Head of caudate nucleus (tissue), 42 donors: ENCODE data around the gene MFAP1.
"Not testable (repeated sequence)": the region's sequence is repeated elsewhere in the genome, so short reads cannot be mapped to it uniquely, and the experiment has no call there.

Experiments
- DNase-seq, 42 donors: peaks; one replicate each; pipeline versions ENCODE4 v3.0.0 to v3.0.0-alpha.2; 2020 to 2021; ENCODE audit warnings: mixed read lengths in 7 of 42
- intact Hi-C: fragments of 100-400 bp; cut with DNase I; formaldehyde crosslinking; loops from one replicate; pipeline ENCODE4 v1.15.0; 2022

MFAP1 gene

GRCh38 chr15:43824302-43825246, at the start of gene MFAP1:
TSS of gene MFAP1 (minus strand) at chr15:43824690. CDS start at chr15:43824569, 121 bp downstream.
- peak; percentile 88 to 98 (median 95) for DNase-seq
- intact Hi-C loops, result no loop called here

- DNase-seq, result no peak
- intact Hi-C loops, result no loop called here
These were observed 49.2 kb upstream of the MFAP1 start for GRCh38 chr15:43873651-43874050.

GRCh38 chr15:43872416-43873020, 48.0 kb upstream of the MFAP1 start:
- peak in 41 of 42 donors; percentile 9 to 91 (median 74) for DNase-seq
- intact Hi-C loops, result no loop called here

- intact Hi-C loops, result no loop called here
- peak in 1 of 42 donors; percentile 14 for DNase-seq
These were observed 47.3 kb upstream of the MFAP1 start for GRCh38 chr15:43871835-43872234.

- no peak for DNase-seq
- intact Hi-C loops, result no loop called here
These were observed 43.9 kb upstream of the MFAP1 start for GRCh38 chr15:43868406-43868805.

- intact Hi-C loops, result no loop called here
- no peak for DNase-seq
These were observed 42.6 kb upstream of the MFAP1 start for GRCh38 chr15:43867096-43867495.

- intact Hi-C loops, DNase-seq: not testable (repeated sequence)
These were observed 42.1 kb upstream of the MFAP1 start for GRCh38 chr15:43866636-43867035.

GRCh38 chr15:43859546-43859945, 35.1 kb upstream of the MFAP1 start:
- no peak for DNase-seq
- intact Hi-C loops, result no loop called here

GRCh38 chr15:43854801-43855200, 30.3 kb upstream of the MFAP1 start:
- DNase-seq, result no peak
- intact Hi-C loops, result no loop called here

GRCh38 chr15:43852607-43853006, 28.1 kb upstream of the MFAP1 start:
- DNase-seq, result no peak
- intact Hi-C loops, result no loop called here

GRCh38 chr15:43851251-43851650, 26.8 kb upstream of the MFAP1 start:
- intact Hi-C loops, result no loop called here
- DNase-seq, result no peak

GRCh38 chr15:43845421-43845820, 20.9 kb upstream of the MFAP1 start:
- intact Hi-C loops, result no loop called here
- DNase-seq, result no peak

- DNase-seq, intact Hi-C loops: not testable (repeated sequence)
These were observed 8.0 kb upstream of the MFAP1 start for GRCh38 chr15:43832485-43832884.

- DNase-seq, intact Hi-C loops: not testable (repeated sequence)
These were observed 7.1 kb upstream of the MFAP1 start for GRCh38 chr15:43831519-43832052.

- DNase-seq, intact Hi-C loops: not testable (repeated sequence)
These were observed 6.3 kb upstream of the MFAP1 start for GRCh38 chr15:43830691-43831275.

- intact Hi-C loops, DNase-seq: not testable (repeated sequence)
These were observed 5.6 kb upstream of the MFAP1 start for GRCh38 chr15:43829951-43830540.

- no peak for DNase-seq
- intact Hi-C loops, result no loop called here
These were observed 3.7 kb upstream of the MFAP1 start for GRCh38 chr15:43828061-43828657.

GRCh38 chr15:43826508-43827341, 2.2 kb upstream of the MFAP1 start, which contains the start of gene WDR76:
TSS of gene WDR76 (plus strand) at chr15:43827002. CDS start at chr15:43827033, 31 bp downstream.
- peak in 41 of 42 donors; percentile 27 to 75 (median 53) for DNase-seq
- intact Hi-C loops, result no loop called here
